Right lobe of liver (tissue), 4 donors: Measurements from ENCODE around the gene ERC2.

Source experiments
- POLR2A ChIP-seq: fragments of 450-650 bp; IDR thresholded peaks from one replicate; pipeline ENCODE4 v1.6.1; 2017; ENCODE audit warnings: antibody characterized with exemption, mild to moderate bottlenecking
- TF ChIP-seq, protein P1 (sequence below), 4 donors: fragments of 200-600 bp in 3 of 4; fragments of 450-650 bp in 1 of 4; IDR thresholded peaks; one replicate each; pipeline versions ENCODE4 v1.5.1 to v1.8.0; 2016 to 2022; ENCODE audit warnings: antibody characterized with exemption in 4 of 4, mild to moderate bottlenecking in 2 of 4
- donor health status: DM: no; HTN: no; CAD: no.
- donor health status: DM: no; HTN: no; CAD: no.
- donor health status: DM: no; HTN: yes; CAD: no.

DNA sequence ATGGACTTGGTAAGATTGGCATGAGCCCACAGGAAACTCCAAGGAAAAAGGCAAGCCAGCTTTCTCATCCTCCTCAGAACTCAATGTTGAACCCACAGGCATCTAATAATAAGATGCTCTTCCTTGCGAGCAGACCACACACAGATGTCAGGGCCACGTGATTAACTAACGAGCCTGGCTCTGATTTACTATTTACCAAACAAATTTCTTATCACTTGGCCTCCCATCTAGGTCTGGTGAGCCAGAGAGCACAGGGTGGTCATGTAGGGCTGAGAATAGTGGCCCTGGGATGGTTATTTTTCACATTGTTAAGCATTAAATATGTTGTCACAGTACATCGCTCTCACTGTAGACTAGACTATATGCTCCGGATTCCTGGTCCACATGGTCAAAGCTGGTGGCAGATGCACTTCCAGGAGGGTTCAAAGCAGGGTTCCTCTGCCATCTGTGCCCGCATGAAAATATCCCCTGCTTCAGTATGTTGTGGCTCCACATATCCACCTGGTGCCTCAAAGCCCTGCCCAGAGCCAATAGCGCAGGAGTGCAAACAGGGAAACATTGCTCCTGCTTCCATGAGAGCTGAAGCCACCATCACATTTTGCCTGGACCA, 508.7 kb downstream of the ERC2 start:
- TF ChIP-seq POLR2A: no peak
- TF ChIP-seq, protein P1, sequence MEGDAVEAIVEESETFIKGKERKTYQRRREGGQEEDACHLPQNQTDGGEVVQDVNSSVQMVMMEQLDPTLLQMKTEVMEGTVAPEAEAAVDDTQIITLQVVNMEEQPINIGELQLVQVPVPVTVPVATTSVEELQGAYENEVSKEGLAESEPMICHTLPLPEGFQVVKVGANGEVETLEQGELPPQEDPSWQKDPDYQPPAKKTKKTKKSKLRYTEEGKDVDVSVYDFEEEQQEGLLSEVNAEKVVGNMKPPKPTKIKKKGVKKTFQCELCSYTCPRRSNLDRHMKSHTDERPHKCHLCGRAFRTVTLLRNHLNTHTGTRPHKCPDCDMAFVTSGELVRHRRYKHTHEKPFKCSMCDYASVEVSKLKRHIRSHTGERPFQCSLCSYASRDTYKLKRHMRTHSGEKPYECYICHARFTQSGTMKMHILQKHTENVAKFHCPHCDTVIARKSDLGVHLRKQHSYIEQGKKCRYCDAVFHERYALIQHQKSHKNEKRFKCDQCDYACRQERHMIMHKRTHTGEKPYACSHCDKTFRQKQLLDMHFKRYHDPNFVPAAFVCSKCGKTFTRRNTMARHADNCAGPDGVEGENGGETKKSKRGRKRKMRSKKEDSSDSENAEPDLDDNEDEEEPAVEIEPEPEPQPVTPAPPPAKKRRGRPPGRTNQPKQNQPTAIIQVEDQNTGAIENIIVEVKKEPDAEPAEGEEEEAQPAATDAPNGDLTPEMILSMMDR (IDR thresholded peaks at IDR 0.05): no peak
